ENCODE results near the gene SMAD9. TPM values are rescaled to one million over a fixed set of nuclear protein-coding genes. Genes with fewer than 3 reads are reported as not detected.

SMAD9 gene
- 24.2 and 30.6 TPM in 2 replicates for total RNA-seq

GRCh38 chr13:36919833-36920615, at the start of gene SMAD9:
SMAD9 (minus strand) TSS chr13:36920238; CDS start chr13:36879689, 40,549 bp downstream.

GRCh38 chr13:36818804-36819738, 101.0 kb downstream of the SMAD9 start, which contains the start of gene RFXAP:
RFXAP (plus strand) TSS chr13:36819222; CDS start chr13:36819358, 136 bp downstream.

Other genes with a start within 250 kb of the SMAD9 start
- gene SERTM1, start 246.2 kb downstream of the SMAD9 start, total RNA-seq: not detected in 2 replicates
- 2.9 and 4.3 TPM in 2 replicates for gene RFXAP, start 101.0 kb downstream of the SMAD9 start, total RNA-seq
- 51.5 and 72.3 TPM in 2 replicates for gene ALG5, start 79.1 kb upstream of the SMAD9 start, total RNA-seq
- 26.9 and 35.3 TPM in 2 replicates for gene EXOSC8, start 80.5 kb upstream of the SMAD9 start, total RNA-seq
- gene SUPT20H, start 139.4 kb upstream of the SMAD9 start, total RNA-seq: 57.3 and 58.4 TPM in 2 replicates
- not detected in 2 replicates for gene CSNK1A1L, start 185.4 kb upstream of the SMAD9 start, total RNA-seq